Activated CD4-positive, alpha-beta memory T cell treated with anti-CD3 and anti-CD28 coated beads, Interleukin-2, amount 10 ng/mL, durations not matched to agents 7 days and 5 days (primary cell): ENCODE data around the gene PLEKHD1. TPM values are rescaled to one million over a fixed set of nuclear protein-coding genes. Genes with fewer than 3 reads are reported as not detected.

ENCODE experiments used
- CTCF ChIA-PET: fragments of 350-600 bp; sonication (Branson Sonifier 250); formaldehyde crosslinking; loops from one replicate; lab custom pipeline; 2021; ENCODE audit warnings: antibody characterized with exemption, inconsistent platforms; lab: Charles Lee
- POLR2A ChIA-PET: fragments of 350-600 bp; sonication (Branson Sonifier 250); formaldehyde crosslinking; loops from one replicate; lab custom pipeline; 2021; ENCODE audit warnings: antibody characterized with exemption; lab: Charles Lee
- DNase-seq: peaks from one replicate; pipeline ENCODE4 v3.0.0-alpha.2; 2020
- H3K27ac Mint-ChIP-seq: one replicate; pipeline ENCODE4 v1.8.0; 2021; ENCODE audit warnings: mild to moderate bottlenecking, mixed read lengths
- H3K27me3 Mint-ChIP-seq: one replicate; pipeline ENCODE4 v1.8.0; 2021; ENCODE audit warnings: mixed read lengths
- H3K36me3 Mint-ChIP-seq: one replicate; pipeline ENCODE4 v1.8.0; 2021; ENCODE audit warnings: low read depth, mixed read lengths
- H3K4me1 Mint-ChIP-seq: one replicate; pipeline ENCODE4 v1.8.0; 2021; ENCODE audit warnings: mixed read lengths
- H3K4me3 Mint-ChIP-seq: one replicate; pipeline ENCODE4 v1.8.0; 2021; ENCODE audit warnings: mild to moderate bottlenecking, mixed read lengths
- H3K9me3 Mint-ChIP-seq: one replicate; pipeline ENCODE4 v1.8.0; 2021; ENCODE audit warnings: mixed read lengths
- total RNA-seq, 2 experiments: library from RNA; stranded (reverse); gene quantifications; one replicate each; pipeline ENCODE4 v1.2.3, GENCODE V29; 2021

PLEKHD1 gene
- under 1 TPM; 0.13 to 0.15 TPM for total RNA-seq

DNA sequence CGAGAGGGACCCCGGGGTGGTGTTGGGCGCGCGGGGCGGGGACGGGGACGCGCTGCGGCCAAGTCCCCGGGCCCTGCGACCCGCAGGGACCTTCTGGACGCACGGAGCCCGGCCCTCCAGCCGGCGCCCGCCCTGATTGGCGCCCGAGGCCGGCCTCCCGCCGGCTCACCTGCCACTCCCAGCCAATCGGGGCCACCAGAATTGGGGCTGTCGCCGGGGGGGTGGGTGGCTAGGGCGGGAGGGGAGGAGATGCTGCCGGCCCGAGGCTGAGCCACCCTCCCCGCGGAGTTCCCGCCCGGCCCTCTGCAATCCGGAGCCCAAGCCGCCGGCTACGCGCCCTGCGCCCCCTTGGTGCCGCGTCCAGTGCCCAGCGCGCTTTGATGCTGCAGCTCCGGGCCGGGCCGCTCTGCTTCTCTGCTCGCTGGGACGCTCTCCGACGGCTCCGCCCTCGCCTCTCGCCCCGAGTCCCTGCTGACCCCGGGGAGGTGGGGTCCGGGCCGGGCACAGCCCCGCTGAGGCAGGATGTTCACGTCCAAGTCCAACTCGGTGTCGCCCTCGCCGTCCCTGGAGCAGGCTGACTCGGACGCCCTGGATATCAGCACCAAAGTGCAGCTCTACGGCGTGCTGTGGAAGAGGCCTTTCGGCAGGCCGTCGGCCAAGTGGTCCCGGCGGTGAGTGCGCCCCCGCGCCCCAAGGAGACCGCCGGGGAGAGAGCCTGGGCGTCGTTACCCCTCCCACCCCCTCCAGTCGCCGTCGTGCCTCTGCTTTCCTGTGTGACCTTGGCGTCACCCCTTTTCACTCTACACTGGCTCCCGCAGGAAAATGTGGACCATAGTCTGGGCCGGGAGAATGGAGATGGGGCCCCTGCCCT, at the start of gene PLEKHD1:
Gene PLEKHD1, plus strand, starts transcription at position 285 of the 871 bp plus-strand sequence. Its CDS starts 238 bp downstream, at position 523.
- DNase-seq, result no peak
- Mint-ChIP-seq H3K36me3 (no peaks in the 10 kb centered on the region), H3K9me3 (no peaks in the 10 kb centered on the region), H3K4me1 (peaks cover 4% of the 10 kb centered on the region), H3K27me3 (peaks cover 49% of the 10 kb centered on the region), H3K27ac (no peak within 1 kb of the TSS), H3K4me3 (no peak within 1 kb of the TSS)
- POLR2A ChIA-PET, result no interaction called here
- CTCF ChIA-PET, result no interaction called here

DNA sequence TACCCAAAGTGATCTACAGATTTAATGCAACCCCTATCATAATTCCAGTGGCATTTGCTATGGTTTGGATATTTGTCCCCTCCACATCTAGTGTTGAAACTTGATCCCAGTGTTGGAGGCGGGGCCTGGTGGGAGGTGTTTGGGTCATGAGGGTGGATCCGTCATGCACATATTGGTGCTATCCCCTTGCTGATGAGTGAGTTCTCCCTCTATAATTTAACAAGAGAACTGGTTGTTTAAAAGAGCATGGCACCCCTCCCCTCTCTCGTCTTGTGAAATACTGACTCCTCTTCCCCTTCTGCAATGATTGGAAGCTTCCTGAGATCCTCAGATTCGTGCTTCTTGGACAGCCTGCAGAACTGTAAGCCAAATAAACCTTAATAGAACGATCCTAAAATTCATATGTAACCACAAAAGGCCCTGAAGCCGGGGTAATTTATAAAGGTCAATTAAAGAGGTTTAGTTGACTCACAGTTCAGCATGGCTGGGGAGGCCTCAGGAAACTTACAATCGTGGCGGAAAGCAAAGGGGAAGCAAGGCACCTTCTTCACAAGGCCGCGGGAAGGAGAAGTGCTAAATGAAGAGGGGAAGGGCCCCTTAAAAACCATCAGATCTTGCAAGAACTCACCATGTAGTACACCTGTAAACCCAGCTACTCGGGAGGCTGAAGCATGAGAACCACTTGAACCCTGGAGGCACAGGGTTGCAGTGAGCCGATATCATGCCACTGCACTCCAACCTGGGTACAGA, 44.8 kb upstream of the PLEKHD1 start:
- ChIA-PET POLR2A (no interaction called here), CTCF (no interaction called here)
- no peaks in the 10 kb centered on the region for H3K27me3 Mint-ChIP-seq
- peaks cover 2% of the 10 kb centered on the region for H3K4me1 Mint-ChIP-seq
- DNase-seq, result no peak
- H3K9me3 Mint-ChIP-seq, result no peaks in the 10 kb centered on the region
- peaks cover 35% of the 10 kb centered on the region for H3K36me3 Mint-ChIP-seq
- H3K4me3 Mint-ChIP-seq, result no peak overlapping the region
- H3K27ac Mint-ChIP-seq, result no peak overlapping the region

DNA sequence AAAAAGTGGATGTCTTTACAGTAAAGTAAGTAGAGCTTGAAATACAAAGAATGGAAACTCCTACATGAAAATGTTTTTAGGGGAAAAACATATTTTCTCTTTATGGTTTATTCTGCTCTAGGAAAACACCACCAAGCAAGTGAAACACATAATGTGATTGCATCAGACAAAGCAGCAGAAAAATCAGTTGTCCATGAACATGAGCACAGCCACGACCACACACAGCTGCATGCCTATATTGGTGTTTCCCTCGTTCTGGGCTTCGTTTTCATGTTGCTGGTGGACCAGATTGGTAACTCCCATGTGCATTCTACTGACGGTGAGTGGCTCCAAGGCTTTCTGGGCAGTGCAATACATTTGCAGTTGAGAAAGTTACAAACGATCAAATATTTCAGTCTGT, 42.6 kb upstream of the PLEKHD1 start:
- Mint-ChIP-seq H3K27ac (no peak overlapping the region), H3K4me1 (peaks cover 2% of the 10 kb centered on the region), H3K27me3 (no peaks in the 10 kb centered on the region), H3K4me3 (no peak overlapping the region), H3K36me3 (peaks cover 41% of the 10 kb centered on the region), H3K9me3 (no peaks in the 10 kb centered on the region)
- CTCF ChIA-PET, result interaction anchor here (1.0 kb wide), 1 partner anchor 33 kb away, joined by 3 read pairs; no protein-coding TSS in a partner anchor
- DNase-seq, result no peak
- POLR2A ChIA-PET, result no interaction called here

DNA sequence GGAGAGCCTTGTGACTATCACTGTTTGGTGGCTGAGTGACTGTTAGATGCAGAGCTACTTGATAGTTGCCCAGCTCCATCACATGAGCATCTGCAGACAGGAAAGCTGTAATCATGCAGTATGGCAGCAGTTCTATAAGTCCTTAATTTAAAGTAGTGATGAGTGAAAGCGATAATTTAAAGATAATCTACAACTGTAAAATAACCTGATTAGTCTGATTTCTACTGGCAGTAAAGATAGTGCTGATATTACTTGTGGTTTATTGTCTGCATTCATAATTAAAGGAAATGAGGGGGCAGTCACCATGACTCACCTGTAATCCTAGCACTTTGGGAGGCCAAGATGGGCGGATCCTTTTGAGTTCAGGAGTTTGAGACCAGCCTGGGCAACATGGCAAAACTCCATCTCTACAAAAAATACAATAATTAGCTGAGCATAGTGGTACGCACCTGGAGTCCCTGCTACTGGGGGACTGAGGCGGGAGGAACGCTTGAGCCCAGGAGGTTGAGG, 41.2 kb upstream of the PLEKHD1 start:
- H3K27me3 Mint-ChIP-seq, result no peaks in the 10 kb centered on the region
- DNase-seq, result no peak
- peaks cover 43% of the 10 kb centered on the region for H3K36me3 Mint-ChIP-seq
- peaks cover 2% of the 10 kb centered on the region for H3K4me1 Mint-ChIP-seq
- H3K9me3 Mint-ChIP-seq, result no peaks in the 10 kb centered on the region
- CTCF ChIA-PET, result interaction anchor here (0.6 kb wide), 1 partner anchor 536 kb away, joined by 3 read pairs; no protein-coding TSS in a partner anchor
- POLR2A ChIA-PET, result interaction anchor here (2.8 kb wide), 1 partner anchor 46 kb away, joined by 8 read pairs; the partner anchor contains the start of genes ERH and SLC39A9
- H3K27ac Mint-ChIP-seq, result no peak overlapping the region
- H3K4me3 Mint-ChIP-seq, result no peak overlapping the region

DNA sequence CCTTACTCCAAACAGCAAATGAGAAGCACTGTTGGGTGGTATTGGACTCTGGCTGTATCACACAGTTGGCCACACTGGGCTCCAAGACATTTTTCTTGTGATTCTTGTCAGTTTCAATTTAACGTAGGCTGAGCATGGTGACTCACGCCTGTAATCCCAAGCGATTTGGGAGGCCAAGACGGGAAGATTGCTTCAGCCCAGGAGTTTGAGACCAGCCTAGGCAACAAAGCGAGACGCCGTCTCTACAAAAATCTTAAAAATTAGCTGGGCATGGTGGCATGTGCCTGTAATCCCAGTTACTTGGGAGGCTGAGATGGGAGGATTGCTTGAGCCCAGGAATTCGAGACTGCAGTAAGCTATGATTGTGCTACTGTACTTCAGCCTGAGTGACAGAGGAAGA, 35.3 kb upstream of the PLEKHD1 start:
- POLR2A ChIA-PET, result no interaction called here
- CTCF ChIA-PET, result interaction anchor here (2.6 kb wide), 1 partner anchor 11 kb away, joined by 9 read pairs; no protein-coding TSS in a partner anchor
- Mint-ChIP-seq H3K27ac (no peak overlapping the region), H3K27me3 (no peaks in the 10 kb centered on the region), H3K9me3 (no peaks in the 10 kb centered on the region), H3K36me3 (peaks cover 24% of the 10 kb centered on the region), H3K4me3 (no peak overlapping the region), H3K4me1 (no peaks in the 10 kb centered on the region)
- no peak for DNase-seq

DNA sequence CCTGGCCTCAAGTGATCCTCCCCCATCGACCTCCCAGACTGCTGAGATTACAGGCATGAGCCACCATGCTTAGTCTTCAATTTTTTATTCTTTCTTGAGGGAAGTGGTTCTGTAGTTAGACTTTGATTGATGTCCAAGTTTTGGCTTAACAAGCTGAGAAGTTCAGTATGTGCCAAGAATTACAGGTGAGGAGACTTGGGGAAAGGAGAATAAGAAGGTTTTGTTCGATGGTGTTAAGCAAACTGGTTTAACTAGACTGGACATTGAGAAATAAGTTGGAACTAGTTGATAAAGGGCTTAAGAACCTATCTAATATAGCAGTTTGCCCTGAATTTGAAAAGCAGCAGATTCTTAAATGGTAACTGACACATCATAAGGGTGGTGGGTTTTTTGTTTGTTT, 32.6 kb upstream of the PLEKHD1 start:
- POLR2A ChIA-PET, result no interaction called here
- CTCF ChIA-PET, result interaction anchor here (1.6 to 2.6 kb wide), 2 partner anchors 8 to 195 kb away, joined by 3 to 9 read pairs; no protein-coding TSS in a partner anchor
- H3K36me3 Mint-ChIP-seq, result peaks cover 23% of the 10 kb centered on the region
- no peaks in the 10 kb centered on the region for H3K27me3 Mint-ChIP-seq
- H3K4me1 Mint-ChIP-seq, result no peaks in the 10 kb centered on the region
- no peak overlapping the region for H3K4me3 Mint-ChIP-seq
- no peak overlapping the region for H3K27ac Mint-ChIP-seq
- no peaks in the 10 kb centered on the region for H3K9me3 Mint-ChIP-seq
- DNase-seq, result no peak

DNA sequence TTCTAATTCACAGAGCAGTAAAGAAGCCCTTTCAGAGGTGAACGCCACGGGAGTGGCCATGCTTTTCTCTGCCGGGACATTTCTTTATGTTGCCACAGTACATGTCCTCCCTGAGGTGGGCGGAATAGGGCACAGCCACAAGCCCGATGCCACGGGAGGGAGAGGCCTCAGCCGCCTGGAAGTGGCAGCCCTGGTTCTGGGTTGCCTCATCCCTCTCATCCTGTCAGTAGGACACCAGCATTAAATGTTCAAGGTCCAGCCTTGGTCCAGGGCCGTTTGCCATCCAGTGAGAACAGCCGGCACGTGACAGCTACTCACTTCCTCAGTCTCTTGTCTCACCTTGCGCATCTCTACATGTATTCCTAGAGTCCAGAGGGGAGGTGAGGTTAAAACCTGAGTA, 26.2 kb upstream of the PLEKHD1 start:
- Mint-ChIP-seq H3K36me3 (peaks cover 20% of the 10 kb centered on the region), H3K9me3 (no peaks in the 10 kb centered on the region)
- POLR2A ChIA-PET, result no interaction called here

DNA sequence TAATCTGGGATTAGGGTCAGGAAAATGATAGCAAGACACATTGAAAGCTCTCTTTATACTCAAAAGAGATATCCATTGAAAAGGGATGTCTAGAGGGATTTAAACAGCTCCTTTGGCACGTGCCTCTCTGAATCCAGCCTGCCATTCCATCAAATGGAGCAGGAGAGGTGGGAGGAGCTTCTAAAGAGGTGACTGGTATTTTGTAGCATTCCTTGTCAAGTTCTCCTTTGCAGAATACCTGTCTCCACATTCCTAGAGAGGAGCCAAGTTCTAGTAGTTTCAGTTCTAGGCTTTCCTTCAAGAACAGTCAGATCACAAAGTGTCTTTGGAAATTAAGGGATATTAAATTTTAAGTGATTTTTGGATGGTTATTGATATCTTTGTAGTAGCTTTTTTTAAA, 25.4 kb upstream of the PLEKHD1 start:
- H3K36me3 Mint-ChIP-seq, result peaks cover 20% of the 10 kb centered on the region
- POLR2A ChIA-PET, result interaction anchor here (1.6 kb wide), 1 partner anchor 62 kb away, joined by 7 read pairs; no protein-coding TSS in a partner anchor
- CTCF ChIA-PET, result interaction anchor here (0.9 to 3.3 kb wide), 10 partner anchors 8 to 217 kb away, joined by 3 to 39 read pairs (median 6); partner anchors contain the start of gene ERH
- no peaks in the 10 kb centered on the region for H3K27me3 Mint-ChIP-seq
- H3K4me3 Mint-ChIP-seq, result no peak overlapping the region
- no peak for DNase-seq
- H3K9me3 Mint-ChIP-seq, result no peaks in the 10 kb centered on the region
- no peaks in the 10 kb centered on the region for H3K4me1 Mint-ChIP-seq
- H3K27ac Mint-ChIP-seq, result no peak overlapping the region

More for the DNA sequence above, 26.2 kb upstream of the PLEKHD1 start:
- CTCF ChIA-PET, result interaction anchor here (0.9 to 3.3 kb wide), 4 partner anchors 13 to 197 kb away, joined by 3 to 17 read pairs (median 6); partner anchors contain the start of gene ERH
- no peak for DNase-seq
- Mint-ChIP-seq H3K27ac (no peak overlapping the region), H3K4me1 (no peaks in the 10 kb centered on the region), H3K27me3 (no peaks in the 10 kb centered on the region), H3K4me3 (no peak overlapping the region)

DNA sequence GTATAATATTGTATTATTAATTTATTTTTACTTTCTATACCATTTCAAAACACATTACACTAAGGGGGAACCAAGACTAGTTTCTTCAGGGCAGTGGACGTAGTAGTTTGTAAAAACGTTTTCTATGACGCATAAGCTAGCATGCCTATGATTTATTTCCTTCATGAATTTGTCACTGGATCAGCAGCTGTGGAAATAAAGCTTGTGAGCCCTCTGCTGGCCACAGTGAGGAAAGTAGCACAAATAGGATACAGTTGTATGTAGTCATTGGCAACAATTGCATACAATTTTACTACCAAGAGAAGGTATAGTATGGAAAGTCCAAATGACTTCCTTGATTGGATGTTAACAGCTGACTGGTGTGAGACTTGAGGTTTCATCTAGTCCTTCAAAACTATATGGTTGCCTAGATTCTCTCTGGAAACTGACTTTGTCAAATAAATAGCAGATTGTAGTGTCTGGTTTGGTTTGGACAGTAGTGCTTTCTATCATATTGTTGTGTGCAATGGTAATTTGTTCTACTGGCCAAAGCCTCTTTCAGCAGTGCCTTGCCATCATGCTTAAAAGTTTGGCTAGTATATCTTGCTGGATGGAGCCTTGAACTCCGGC, 24.3 kb upstream of the PLEKHD1 start:
- DNase-seq, result peak; percentile 64
- no peaks in the 10 kb centered on the region for H3K4me1 Mint-ChIP-seq
- no peak overlapping the region for H3K4me3 Mint-ChIP-seq
- POLR2A ChIA-PET, result interaction anchor here (1.2 to 1.6 kb wide), 2 partner anchors 62 to 63 kb away, joined by 3 to 7 read pairs; partner anchors contain the start of genes ERH and SLC39A9
- H3K36me3 Mint-ChIP-seq, result peaks cover 20% of the 10 kb centered on the region
- H3K27me3 Mint-ChIP-seq, result no peaks in the 10 kb centered on the region
- no peaks in the 10 kb centered on the region for H3K9me3 Mint-ChIP-seq
- no peak overlapping the region for H3K27ac Mint-ChIP-seq
- CTCF ChIA-PET, result interaction anchor here (0.6 to 3.3 kb wide), 15 partner anchors 10 to 603 kb away, joined by 3 to 39 read pairs (median 5); partner anchors contain the start of gene ERH

DNA sequence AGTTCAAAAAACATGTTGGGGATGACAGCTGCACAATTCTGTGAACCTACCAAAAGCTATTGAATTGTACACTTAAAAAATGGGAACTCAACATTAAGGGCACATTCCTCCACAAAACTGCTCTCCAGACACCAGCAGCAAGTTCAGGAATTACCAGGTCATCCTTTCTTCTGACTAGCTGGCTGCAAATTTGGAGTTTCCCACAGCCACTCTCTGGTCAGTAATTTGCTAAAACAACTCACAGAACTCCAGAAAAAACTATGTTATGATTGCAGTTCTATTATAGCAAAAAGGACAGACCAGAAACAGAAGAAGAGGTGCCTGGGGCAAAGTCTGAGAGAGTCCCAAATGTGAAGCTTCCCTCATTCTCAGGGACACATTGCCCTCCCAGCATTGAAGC, 20.1 kb upstream of the PLEKHD1 start:
- no peaks in the 10 kb centered on the region for H3K9me3 Mint-ChIP-seq
- H3K4me1 Mint-ChIP-seq, result no peaks in the 10 kb centered on the region
- H3K4me3 Mint-ChIP-seq, result no peak overlapping the region
- H3K36me3 Mint-ChIP-seq, result no peaks in the 10 kb centered on the region
- H3K27ac Mint-ChIP-seq, result no peak overlapping the region
- ChIA-PET CTCF (interaction anchor here (0.6 to 1.9 kb wide), 2 partner anchors 44 to 222 kb away, joined by 3 to 5 read pairs; no protein-coding TSS in a partner anchor), POLR2A (no interaction called here)
- DNase-seq, result no peak
- no peaks in the 10 kb centered on the region for H3K27me3 Mint-ChIP-seq

DNA sequence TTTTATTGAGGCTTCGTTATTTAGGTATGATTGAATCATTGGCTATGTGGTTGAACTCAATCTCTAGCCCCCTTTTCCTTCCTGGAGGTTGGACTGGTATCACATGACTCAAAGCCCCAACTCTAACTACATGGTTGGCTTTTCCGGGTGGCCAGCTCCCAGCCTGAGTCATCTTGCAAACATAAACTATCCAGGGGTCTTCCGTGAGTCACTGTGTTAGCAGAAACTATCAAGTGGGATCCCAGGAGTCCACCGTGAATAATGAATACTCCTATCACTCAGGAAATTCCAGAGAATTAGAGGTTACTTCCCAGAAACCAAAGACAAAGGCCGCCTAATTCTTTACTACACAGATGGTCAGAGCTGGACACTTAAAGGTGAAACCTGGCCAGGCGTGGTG, 19.7 kb upstream of the PLEKHD1 start:
- H3K27ac Mint-ChIP-seq, result no peak overlapping the region
- ChIA-PET CTCF (no interaction called here), POLR2A (interaction anchor here (0.9 kb wide), 1 partner anchor 263 kb away, joined by 3 read pairs; no protein-coding TSS in a partner anchor)
- no peaks in the 10 kb centered on the region for H3K4me1 Mint-ChIP-seq
- H3K9me3 Mint-ChIP-seq, result no peaks in the 10 kb centered on the region
- H3K36me3 Mint-ChIP-seq, result no peaks in the 10 kb centered on the region
- DNase-seq, result no peak
- no peak overlapping the region for H3K4me3 Mint-ChIP-seq
- H3K27me3 Mint-ChIP-seq, result no peaks in the 10 kb centered on the region

DNA sequence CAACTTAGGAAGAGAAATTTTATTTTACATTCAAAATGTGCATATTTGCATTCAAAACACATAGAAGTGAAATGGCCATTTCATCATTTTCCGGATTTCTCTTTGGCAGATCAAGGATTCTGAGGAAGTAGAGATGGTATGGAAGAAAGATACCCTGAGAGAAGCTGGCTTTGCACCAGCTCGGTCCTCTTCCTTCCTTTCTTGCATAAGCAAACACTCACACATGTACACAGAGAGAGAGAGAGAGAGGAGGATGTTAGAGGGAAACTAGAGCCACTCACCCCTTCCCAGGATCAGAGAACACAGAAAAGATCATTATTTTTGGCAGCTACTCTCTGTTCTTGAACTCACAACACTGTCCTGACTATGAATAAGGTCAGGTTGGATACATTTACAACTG, 15.6 kb upstream of the PLEKHD1 start:
- Mint-ChIP-seq H3K9me3 (no peaks in the 10 kb centered on the region), H3K4me1 (peaks cover 6% of the 10 kb centered on the region), H3K27me3 (no peaks in the 10 kb centered on the region), H3K36me3 (no peaks in the 10 kb centered on the region), H3K27ac (no peak overlapping the region), H3K4me3 (no peak overlapping the region)
- no peak for DNase-seq
- ChIA-PET CTCF (interaction anchor here (0.6 to 1.9 kb wide), 3 partner anchors 9 to 227 kb away, joined by 3 to 7 read pairs (median 3); no protein-coding TSS in a partner anchor), POLR2A (no interaction called here)
